A549 (cell line): Measurements from ENCODE around the gene CMTR1. TPM values are rescaled to one million over a fixed set of nuclear protein-coding genes. Genes with fewer than 3 reads are reported as not detected.

ENCODE experiments used
- ATAC-seq, 2 experiments: fragments of 200-7000 bp in 1 of 2; fragments of >200 bp in 1 of 2; cut with Nextera tagmentation in 1 of 2; cut with Tn5 transposase in 1 of 2; 3 replicates each; pipeline versions ENCODE4 v1.8.0 to v1.9.1; 2018 to 2020; ENCODE audit warnings: mild to moderate bottlenecking in 1 of 2, moderate library complexity in 1 of 2
- CTCF ChIA-PET: fragments of 300-600 bp; sonication (Branson Sonifier 250); formaldehyde crosslinking; extraction: SDS; loops from one replicate; lab custom pipeline; 2021; ENCODE audit warnings: antibody characterized with exemption, inconsistent platforms; lab: Yijun Ruan, JAX
- POLR2A ChIA-PET: fragments of 350-600 bp; formaldehyde crosslinking; extraction: SDS; loops from one replicate; lab custom pipeline; 2021; ENCODE audit warnings: antibody characterized with exemption, inconsistent platforms; lab: Yijun Ruan, JAX
- DNase-seq, 2 experiments: peaks; one replicate each; pipeline versions ENCODE4 v3.0.0 to v3.0.0-alpha.2; 2011 to 2016; ENCODE audit warnings: low read depth in 1 of 2, low spot score in 1 of 2
- FAIRE-seq: peaks from 2 replicates; lab custom pipeline; 2011; peaks lifted over from hg19 to GRCh38; lab: Jason Lieb, UNC
- H3K27ac ChIP-seq, 2 experiments: fragments of >200 bp; sonication (Bioruptor Twin); formaldehyde crosslinking; 3 replicates each; pipeline ENCODE4 v1.5.1; 2016 to 2017
- H3K4me1 ChIP-seq: fragments of >200 bp; sonication (Bioruptor Twin); formaldehyde crosslinking; 3 replicates; pipeline ENCODE4 v1.6.1; 2016
- H3K4me2 ChIP-seq: fragments of >200 bp; sonication (Bioruptor Twin); formaldehyde crosslinking; 3 replicates; pipeline ENCODE4 v1.6.1; 2016
- H3K4me3 ChIP-seq: fragments of >200 bp; sonication (Bioruptor Twin); formaldehyde crosslinking; 3 replicates; pipeline ENCODE4 v1.5.1; 2016
- H3K9me3 ChIP-seq: fragments of >200 bp; sonication (Bioruptor Twin); formaldehyde crosslinking; 3 replicates; pipeline ENCODE4 v1.6.1; 2016
- CBX2 ChIP-seq: fragments of 200-600 bp; sonication (generic); IDR thresholded peaks from 2 replicates; pipeline ENCODE4 v1.6.1; 2016; ENCODE audit warnings: low read depth, mild to moderate bottlenecking, borderline replicate concordance
- CBX8 ChIP-seq: fragments of 200-600 bp; sonication (generic); IDR thresholded peaks from 2 replicates; pipeline ENCODE4 v1.6.1; 2016
- CHD2 ChIP-seq: fragments of 150-350 bp; IDR thresholded peaks from 2 replicates; pipeline ENCODE4 v1.6.1; 2014; ENCODE audit warnings: low read length; ENCODE audit not compliant: partially characterized antibody
- EHMT2 ChIP-seq: fragments of 200-600 bp; sonication (generic); IDR thresholded peaks from 2 replicates; pipeline ENCODE4 v1.6.1; 2016; ENCODE audit warnings: antibody characterized with exemption, low read depth, mild to moderate bottlenecking, moderate library complexity
- EP300 ChIP-seq, 2 experiments: fragments of >200 bp; sonication (Bioruptor Twin); formaldehyde crosslinking; IDR thresholded peaks; 2 replicates in 1 of 2; 3 replicates in 1 of 2; pipeline ENCODE4 v1.6.1; 2016 to 2017
- ESRRA ChIP-seq: fragments of 150-350 bp; IDR thresholded peaks from 2 replicates; pipeline ENCODE4 v1.6.1; 2014; ENCODE audit warnings: mild to moderate bottlenecking, low read length, borderline replicate concordance
- FOSB ChIP-seq: fragments of 250-450 bp; sonication (Bioruptor Pico); IDR thresholded peaks from 2 replicates; pipeline ENCODE4 v1.5.0; 2020; ENCODE audit warnings: mild to moderate bottlenecking, moderate library complexity
- FOSL2 ChIP-seq, 2 experiments: fragments of 450-650 bp in 1 of 2; fragments of >200 bp in 1 of 2; sonication (Bioruptor Twin) in 1 of 2; formaldehyde crosslinking; IDR thresholded peaks; 2 replicates each; pipeline versions ENCODE4 v1.5.0 to v1.6.1; 2016 to 2020; ENCODE audit warnings: mild to moderate bottlenecking in 1 of 2, moderate library complexity in 1 of 2
- FOXS1 ChIP-seq: fragments of 250-450 bp; sonication (Bioruptor Pico); IDR thresholded peaks from 2 replicates; pipeline ENCODE4 v1.5.0; 2020; ENCODE audit warnings: mild to moderate bottlenecking, moderate library complexity
- GATA3 ChIP-seq: IDR thresholded peaks from 2 replicates; pipeline ENCODE4 v1.6.1; 2012; ENCODE audit warnings: borderline replicate concordance
- HES2 ChIP-seq: fragments of >200 bp; sonication (Bioruptor Twin); formaldehyde crosslinking; IDR thresholded peaks from 2 replicates; pipeline ENCODE4 v1.6.1; 2016
- HEYL ChIP-seq: fragments of 250-450 bp; sonication (Bioruptor Pico); IDR thresholded peaks from 2 replicates; pipeline ENCODE4 v1.8.0; 2021; ENCODE audit warnings: mild to moderate bottlenecking, moderate library complexity
- HOXB13 ChIP-seq: fragments of 250-450 bp; sonication (Bioruptor Pico); IDR thresholded peaks from 2 replicates; pipeline ENCODE4 v1.5.0; 2020; ENCODE audit warnings: low read depth, mild to moderate bottlenecking, moderate library complexity
- HOXB5 ChIP-seq: fragments of 250-450 bp; sonication (Bioruptor Pico); IDR thresholded peaks from 2 replicates; pipeline ENCODE4 v1.5.0; 2020; ENCODE audit warnings: mild to moderate bottlenecking, moderate library complexity
- JUN ChIP-seq, 2 experiments: fragments of >200 bp; sonication (Bioruptor Twin); formaldehyde crosslinking; IDR thresholded peaks; 2 replicates in 1 of 2; 3 replicates in 1 of 2; pipeline ENCODE4 v1.6.1; 2016 to 2017
- JUNB ChIP-seq: fragments of >200 bp; sonication (Bioruptor Twin); formaldehyde crosslinking; IDR thresholded peaks from 2 replicates; pipeline ENCODE4 v1.6.1; 2016
- KDM1A ChIP-seq: fragments of 200-600 bp; sonication (generic); IDR thresholded peaks from 2 replicates; pipeline ENCODE4 v1.6.1; 2016; ENCODE audit warnings: low read depth, mild to moderate bottlenecking
- KDM5A ChIP-seq: fragments of 200-600 bp; sonication (generic); IDR thresholded peaks from 2 replicates; pipeline ENCODE4 v1.6.1; 2016; ENCODE audit warnings: antibody characterized with exemption, mild to moderate bottlenecking
- MAZ ChIP-seq: fragments of 150-350 bp; IDR thresholded peaks from 2 replicates; pipeline ENCODE4 v1.6.1; 2014; ENCODE audit warnings: antibody characterized with exemption, low read depth, low read length, borderline replicate concordance
- MYC ChIP-seq: IDR thresholded peaks from 2 replicates; pipeline ENCODE4 v1.6.1; 2012; ENCODE audit warnings: mild to moderate bottlenecking, inconsistent platforms, low read length, improper control_type of control experiment, borderline replicate concordance
- NFE2L2 ChIP-seq: fragments of 150-350 bp; conservative IDR thresholded peaks from 2 replicates; pipeline ENCODE4 v1.6.1; 2014; ENCODE audit warnings: low read length
- NPAS2 ChIP-seq: fragments of 250-450 bp; sonication (Bioruptor Pico); IDR thresholded peaks from 2 replicates; pipeline ENCODE4 v1.8.0; 2022; ENCODE audit warnings: mild to moderate bottlenecking, moderate library complexity, borderline replicate concordance
- NR3C1 ChIP-seq: fragments of >200 bp; sonication (Bioruptor Twin); formaldehyde crosslinking; IDR thresholded peaks from 3 replicates; pipeline ENCODE4 v1.6.1; 2017
- POLR2A ChIP-seq: IDR thresholded peaks from 2 replicates; pipeline ENCODE4 v1.6.1; 2012; ENCODE audit warnings: mild to moderate bottlenecking, low read length
- RCOR1 ChIP-seq: fragments of 150-350 bp; IDR thresholded peaks from 2 replicates; pipeline ENCODE4 v1.6.1; 2014; ENCODE audit warnings: antibody characterized with exemption, low read length, low read depth
- SMC3 ChIP-seq: fragments of >200 bp; sonication (Bioruptor Twin); formaldehyde crosslinking; IDR thresholded peaks from 3 replicates; pipeline ENCODE4 v1.6.1; 2018; ENCODE audit warnings: inconsistent platforms
- TFCP2L1 ChIP-seq: fragments of 250-450 bp; sonication (Bioruptor Pico); IDR thresholded peaks from 2 replicates; pipeline ENCODE4 v1.5.0; 2021; ENCODE audit warnings: mild to moderate bottlenecking
- ZFP36 ChIP-seq: fragments of 450-650 bp; IDR thresholded peaks from 2 replicates; pipeline ENCODE4 v1.6.1; 2014; ENCODE audit warnings: borderline replicate concordance; ENCODE audit not compliant: partially characterized antibody
- WGBS: methylation state at CpG from one replicate; pipeline ENCODE4 v1.1.6; 2017; ENCODE audit errors: missing lambda C conversion rate; 5-methylcytosine and 5-hydroxymethylcytosine counted together
- polyA plus RNA-seq, 4 experiments: library from polyadenylated mRNA; depleted of rRNA in 3 of 4; stranded (reverse); fragments of >200 nt; fragmentation: RNase III in 1 of 4; extraction: RNeasy Plus Mini Kit Qiagen cat#74134 plus additional on column Dnase treatment in 1 of 4; gene quantifications; 2 replicates in 3 of 4; 3 replicates in 1 of 4; pipeline ENCODE4 v1.2.3, GENCODE V29; 2011 to 2017
- TF ChIP-seq, protein P1 (sequence below): fragments of 200-600 bp; sonication (generic); IDR thresholded peaks from 2 replicates; pipeline ENCODE4 v1.6.1; 2016; ENCODE audit warnings: antibody characterized with exemption, mild to moderate bottlenecking, moderate library complexity
- TF ChIP-seq, protein P2 (sequence below): fragments of 150-350 bp; IDR thresholded peaks from 2 replicates; pipeline ENCODE4 v1.6.1; 2014; ENCODE audit warnings: low read depth, mild to moderate bottlenecking, low read length
- TF ChIP-seq, protein P3 (sequence below): IDR thresholded peaks from 2 replicates; pipeline ENCODE4 v1.6.1; 2012

Gene CMTR1
- polyA plus RNA-seq, 2 of the 4 experiments (the other 2 are of a cell fraction) = 17.0 to 17.8 TPM

- Histone ChIP-seq H3K9me3 (no peaks in the 10 kb centered on the region), H3K4me3 (no peak overlapping the region), H3K4me1 (no peaks in the 10 kb centered on the region), H3K4me2 (no peak overlapping the region), H3K27ac (no peak overlapping the region)
- TF ChIP-seq FOXS1 = no peak
- no peak for TF ChIP-seq JUNB
- TF ChIP-seq HOXB5 (CRISPR knock-in tag) = no peak
- TF ChIP-seq NPAS2 (CRISPR knock-in tag) = no peak
- TF ChIP-seq GATA3 = no peak
- TF ChIP-seq HOXB13 (CRISPR knock-in tag) = no peak
- TF ChIP-seq MAZ = no peak
- TF ChIP-seq POLR2A = no peak
- TF ChIP-seq NFE2L2 = no peak
- TF ChIP-seq MYC = no peak
- no peak for TF ChIP-seq SMC3
- no peak for TF ChIP-seq JUN (IDR thresholded peaks at IDR 0.05)
- no peak for TF ChIP-seq KDM1A
- TF ChIP-seq, protein P1, sequence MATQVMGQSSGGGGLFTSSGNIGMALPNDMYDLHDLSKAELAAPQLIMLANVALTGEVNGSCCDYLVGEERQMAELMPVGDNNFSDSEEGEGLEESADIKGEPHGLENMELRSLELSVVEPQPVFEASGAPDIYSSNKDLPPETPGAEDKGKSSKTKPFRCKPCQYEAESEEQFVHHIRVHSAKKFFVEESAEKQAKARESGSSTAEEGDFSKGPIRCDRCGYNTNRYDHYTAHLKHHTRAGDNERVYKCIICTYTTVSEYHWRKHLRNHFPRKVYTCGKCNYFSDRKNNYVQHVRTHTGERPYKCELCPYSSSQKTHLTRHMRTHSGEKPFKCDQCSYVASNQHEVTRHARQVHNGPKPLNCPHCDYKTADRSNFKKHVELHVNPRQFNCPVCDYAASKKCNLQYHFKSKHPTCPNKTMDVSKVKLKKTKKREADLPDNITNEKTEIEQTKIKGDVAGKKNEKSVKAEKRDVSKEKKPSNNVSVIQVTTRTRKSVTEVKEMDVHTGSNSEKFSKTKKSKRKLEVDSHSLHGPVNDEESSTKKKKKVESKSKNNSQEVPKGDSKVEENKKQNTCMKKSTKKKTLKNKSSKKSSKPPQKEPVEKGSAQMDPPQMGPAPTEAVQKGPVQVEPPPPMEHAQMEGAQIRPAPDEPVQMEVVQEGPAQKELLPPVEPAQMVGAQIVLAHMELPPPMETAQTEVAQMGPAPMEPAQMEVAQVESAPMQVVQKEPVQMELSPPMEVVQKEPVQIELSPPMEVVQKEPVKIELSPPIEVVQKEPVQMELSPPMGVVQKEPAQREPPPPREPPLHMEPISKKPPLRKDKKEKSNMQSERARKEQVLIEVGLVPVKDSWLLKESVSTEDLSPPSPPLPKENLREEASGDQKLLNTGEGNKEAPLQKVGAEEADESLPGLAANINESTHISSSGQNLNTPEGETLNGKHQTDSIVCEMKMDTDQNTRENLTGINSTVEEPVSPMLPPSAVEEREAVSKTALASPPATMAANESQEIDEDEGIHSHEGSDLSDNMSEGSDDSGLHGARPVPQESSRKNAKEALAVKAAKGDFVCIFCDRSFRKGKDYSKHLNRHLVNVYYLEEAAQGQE = no peak
- no peak for TF ChIP-seq EHMT2
- no peak for TF ChIP-seq FOSB (CRISPR knock-in tag)
- TF ChIP-seq HES2 = no peak
- TF ChIP-seq ESRRA = no peak
- TF ChIP-seq, protein P2, sequence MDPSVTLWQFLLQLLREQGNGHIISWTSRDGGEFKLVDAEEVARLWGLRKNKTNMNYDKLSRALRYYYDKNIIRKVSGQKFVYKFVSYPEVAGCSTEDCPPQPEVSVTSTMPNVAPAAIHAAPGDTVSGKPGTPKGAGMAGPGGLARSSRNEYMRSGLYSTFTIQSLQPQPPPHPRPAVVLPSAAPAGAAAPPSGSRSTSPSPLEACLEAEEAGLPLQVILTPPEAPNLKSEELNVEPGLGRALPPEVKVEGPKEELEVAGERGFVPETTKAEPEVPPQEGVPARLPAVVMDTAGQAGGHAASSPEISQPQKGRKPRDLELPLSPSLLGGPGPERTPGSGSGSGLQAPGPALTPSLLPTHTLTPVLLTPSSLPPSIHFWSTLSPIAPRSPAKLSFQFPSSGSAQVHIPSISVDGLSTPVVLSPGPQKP = no peak
- ChIA-PET CTCF (no interaction called here), POLR2A (no interaction called here)
- no peak for ATAC-seq
- 51% methylated on average over 5 of the region's 5 CpGs for WGBS
- no peak for FAIRE-seq
- no peak for DNase-seq
Measured at GRCh38 chr6:37407948-37408347, 25.1 kb upstream of the CMTR1 start.

DNA sequence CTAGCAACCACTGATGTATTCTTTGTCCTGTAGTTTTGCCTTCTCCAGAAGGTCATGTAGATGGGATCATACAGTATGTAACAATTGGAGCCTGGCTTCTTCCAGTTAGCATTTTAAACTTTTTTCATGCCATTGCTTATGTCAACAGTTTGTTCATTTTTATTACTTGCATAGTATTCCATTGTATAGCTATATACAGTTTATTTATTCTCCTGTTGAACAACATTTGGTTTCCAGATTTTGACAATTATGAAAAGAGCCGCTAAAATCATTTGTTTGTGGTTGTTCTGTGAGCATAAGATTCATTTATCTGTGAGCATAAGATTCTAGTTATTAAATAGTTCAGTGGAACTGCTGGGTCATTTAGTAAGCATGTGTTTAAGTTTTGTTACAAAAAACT lies 23.5 kb upstream of the CMTR1 start:
- Histone ChIP-seq H3K4me1 (no peaks in the 10 kb centered on the region), H3K9me3 (no peaks in the 10 kb centered on the region), H3K4me3 (no peak overlapping the region), H3K4me2 (no peak overlapping the region), H3K27ac (no peak overlapping the region)
- DNase-seq = no peak
- FAIRE-seq = no peak
- ATAC-seq = no peak
- ChIA-PET POLR2A (no interaction called here), CTCF (interaction anchor here (1.0 to 1.1 kb wide), 2 partner anchors 10 to 106 kb away, joined by 3 read pairs; no protein-coding TSS in a partner anchor)
- 97% methylated on average over 1 of the region's 1 CpG for WGBS
- TF ChIP-seq EP300 (IDR thresholded peaks at IDR 0.05) (no peak), CHD2 (no peak), EHMT2 (no peak), HOXB13 (CRISPR knock-in tag) (no peak), KDM1A (no peak), CBX2 (no peak), FOSB (CRISPR knock-in tag) (no peak), POLR2A (no peak), NR3C1 (no peak), FOXS1 (no peak), RCOR1 (no peak), CBX8 (no peak), KDM5A (no peak), FOSL2 (IDR thresholded peaks at IDR 0.05) (no peak), FOSL2 (CRISPR knock-in tag; IDR thresholded peaks at IDR 0.05) (no peak), ZFP36 (no peak), TFCP2L1 (CRISPR knock-in tag) (no peak), HEYL (CRISPR knock-in tag) (no peak), HOXB5 (CRISPR knock-in tag) (no peak)
- TF ChIP-seq, protein P3, sequence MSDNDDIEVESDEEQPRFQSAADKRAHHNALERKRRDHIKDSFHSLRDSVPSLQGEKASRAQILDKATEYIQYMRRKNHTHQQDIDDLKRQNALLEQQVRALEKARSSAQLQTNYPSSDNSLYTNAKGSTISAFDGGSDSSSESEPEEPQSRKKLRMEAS = no peak
